ENCODE measurements around the gene CTSC.

GRCh38 chr11:88284336-88285050 lies 53.0 kb downstream of the CTSC start:
- TF ChIP-seq, protein P1, sequence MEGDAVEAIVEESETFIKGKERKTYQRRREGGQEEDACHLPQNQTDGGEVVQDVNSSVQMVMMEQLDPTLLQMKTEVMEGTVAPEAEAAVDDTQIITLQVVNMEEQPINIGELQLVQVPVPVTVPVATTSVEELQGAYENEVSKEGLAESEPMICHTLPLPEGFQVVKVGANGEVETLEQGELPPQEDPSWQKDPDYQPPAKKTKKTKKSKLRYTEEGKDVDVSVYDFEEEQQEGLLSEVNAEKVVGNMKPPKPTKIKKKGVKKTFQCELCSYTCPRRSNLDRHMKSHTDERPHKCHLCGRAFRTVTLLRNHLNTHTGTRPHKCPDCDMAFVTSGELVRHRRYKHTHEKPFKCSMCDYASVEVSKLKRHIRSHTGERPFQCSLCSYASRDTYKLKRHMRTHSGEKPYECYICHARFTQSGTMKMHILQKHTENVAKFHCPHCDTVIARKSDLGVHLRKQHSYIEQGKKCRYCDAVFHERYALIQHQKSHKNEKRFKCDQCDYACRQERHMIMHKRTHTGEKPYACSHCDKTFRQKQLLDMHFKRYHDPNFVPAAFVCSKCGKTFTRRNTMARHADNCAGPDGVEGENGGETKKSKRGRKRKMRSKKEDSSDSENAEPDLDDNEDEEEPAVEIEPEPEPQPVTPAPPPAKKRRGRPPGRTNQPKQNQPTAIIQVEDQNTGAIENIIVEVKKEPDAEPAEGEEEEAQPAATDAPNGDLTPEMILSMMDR (IDR thresholded peaks at IDR 0.05), result no peak
- no peak for TF ChIP-seq POLR2A (IDR thresholded peaks at IDR 0.05)
